Measurements from ENCODE around the gene RGCC.

The RGCC gene

DNA sequence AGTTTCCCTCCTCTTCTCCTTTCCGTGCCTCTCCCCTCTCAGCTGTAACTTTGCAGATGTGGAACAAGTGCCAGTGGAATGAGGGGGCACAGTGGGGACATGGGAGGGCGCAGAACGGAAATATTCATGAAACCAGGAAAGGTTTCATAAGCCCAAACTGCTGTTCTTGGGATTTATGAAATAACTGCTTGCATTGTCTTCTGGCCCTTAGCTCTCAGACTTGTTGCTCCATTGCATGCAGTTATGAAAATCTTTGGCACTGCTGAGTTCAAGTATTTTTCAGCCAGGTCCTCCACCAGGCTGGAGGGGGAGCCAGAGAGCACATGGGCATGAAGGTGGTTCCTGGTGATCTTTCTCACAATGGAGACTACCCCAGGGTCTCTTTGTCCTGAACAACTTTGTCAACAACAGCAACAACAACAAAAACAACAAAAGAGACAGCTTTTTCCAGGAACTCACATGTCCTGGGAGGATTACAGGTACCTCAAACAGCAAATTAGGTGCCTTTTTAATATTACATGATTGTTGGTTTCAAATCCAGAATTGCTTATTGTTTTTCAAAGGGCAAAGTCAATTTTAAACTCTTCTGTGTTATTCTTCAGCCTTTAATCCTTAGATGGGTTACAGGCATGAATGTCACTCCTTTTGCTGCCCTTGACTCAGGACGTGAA lies 1.5 kb downstream of the RGCC start:
- TF ChIP-seq EZH2 (IDR thresholded peaks at IDR 0.05), result no peak
- no peak for TF ChIP-seq FOXP2 (optimal IDR thresholded peaks at IDR 0.05; ENCODE audit: control extremely low read depth, extremely low read length, insufficient read depth)
- TF ChIP-seq POLR2AphosphoS5 (IDR thresholded peaks at IDR 0.05; ENCODE audit: borderline replicate concordance, low read depth, low read length), result no peak
- Histone ChIP-seq H3K4me3 (no peak overlapping the region), H3K9me3 (ENCODE audit: low read depth, low read length) (no peaks in the 10 kb centered on the region), H3K36me3 (ENCODE audit: insufficient read depth, low read length) (no peaks in the 10 kb centered on the region), H3K9ac (ENCODE audit: insufficient read length) (no peak overlapping the region), H3K27ac (no peak overlapping the region)
- no peak for DNase-seq (ENCODE audit: low read depth, low spot score)

DNA sequence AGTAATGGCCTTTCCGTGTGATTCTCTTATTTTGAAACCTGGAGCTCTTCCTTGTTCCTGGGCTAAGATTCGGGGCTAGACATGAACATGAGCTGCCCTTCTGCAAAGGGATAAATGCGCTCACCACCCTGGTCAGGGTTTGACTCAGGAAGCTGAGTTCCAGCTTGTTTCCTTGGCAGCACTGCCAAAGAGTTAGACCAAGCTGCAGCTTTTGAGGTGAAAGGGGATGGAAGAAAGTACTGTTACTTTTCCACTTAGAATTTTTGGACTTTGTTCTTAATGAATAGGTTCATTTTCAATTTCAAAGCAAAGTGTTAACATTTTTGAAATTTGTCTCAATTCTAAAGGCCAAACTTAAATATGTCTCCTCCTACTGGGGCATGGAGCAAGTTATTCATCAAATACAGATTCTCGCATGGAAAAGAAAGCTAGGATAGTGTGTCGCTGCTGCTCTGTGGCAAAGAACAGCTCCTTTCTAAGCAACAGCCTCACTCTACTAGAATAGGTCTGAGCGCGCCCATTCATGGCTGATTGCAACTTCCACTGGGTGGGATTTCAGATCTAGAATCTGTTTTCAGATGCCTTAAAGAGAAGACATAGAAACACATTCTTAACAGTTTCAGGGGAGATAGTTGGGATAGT lies 2.2 kb downstream of the RGCC start:
- H3K9ac ChIP-seq (ENCODE audit: insufficient read length), result no peak overlapping the region
- no peaks in the 10 kb centered on the region for H3K9me3 ChIP-seq (ENCODE audit: low read depth, low read length)
- DNase-seq (ENCODE audit: low read depth, low spot score), result no peak
- TF ChIP-seq POLR2AphosphoS5 (IDR thresholded peaks at IDR 0.05; ENCODE audit: borderline replicate concordance, low read depth, low read length) (no peak), EZH2 (IDR thresholded peaks at IDR 0.05) (no peak), FOXP2 (optimal IDR thresholded peaks at IDR 0.05; ENCODE audit: control extremely low read depth, extremely low read length, insufficient read depth) (no peak)
- H3K36me3 ChIP-seq (ENCODE audit: insufficient read depth, low read length), result no peaks in the 10 kb centered on the region
- H3K27ac ChIP-seq, result no peak overlapping the region
- H3K4me3 ChIP-seq, result no peak overlapping the region

DNA sequence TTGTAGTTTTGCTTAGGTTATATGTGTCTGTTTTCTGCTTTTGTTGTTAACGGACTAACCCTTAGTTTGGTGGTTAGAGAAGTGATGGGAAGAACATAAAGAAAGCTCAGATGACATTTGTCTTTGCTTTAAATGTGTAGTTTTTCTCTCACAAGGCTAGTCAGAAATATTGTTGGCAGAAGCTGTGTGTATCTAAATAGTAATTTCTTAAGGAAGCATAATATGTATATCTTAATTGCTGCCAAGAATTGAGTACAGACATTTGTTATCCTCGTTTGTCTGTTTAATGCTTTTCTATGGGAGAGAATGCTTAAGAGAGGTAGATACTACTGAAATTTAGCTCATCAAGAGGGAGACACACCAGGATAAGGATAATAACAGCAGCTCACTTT lies 2.7 kb downstream of the RGCC start:
- TF ChIP-seq FOXP2 (optimal IDR thresholded peaks at IDR 0.05; ENCODE audit: control extremely low read depth, extremely low read length, insufficient read depth), result no peak
- no peak for TF ChIP-seq EZH2 (IDR thresholded peaks at IDR 0.05)
- TF ChIP-seq POLR2AphosphoS5 (IDR thresholded peaks at IDR 0.05; ENCODE audit: borderline replicate concordance, low read depth, low read length), result no peak
- no peak for DNase-seq (ENCODE audit: low read depth, low spot score)
- no peak overlapping the region for H3K4me3 ChIP-seq
- H3K9me3 ChIP-seq (ENCODE audit: low read depth, low read length), result no peaks in the 10 kb centered on the region
- H3K9ac ChIP-seq (ENCODE audit: insufficient read length), result no peak overlapping the region
- no peaks in the 10 kb centered on the region for H3K36me3 ChIP-seq (ENCODE audit: insufficient read depth, low read length)
- no peak overlapping the region for H3K27ac ChIP-seq

DNA sequence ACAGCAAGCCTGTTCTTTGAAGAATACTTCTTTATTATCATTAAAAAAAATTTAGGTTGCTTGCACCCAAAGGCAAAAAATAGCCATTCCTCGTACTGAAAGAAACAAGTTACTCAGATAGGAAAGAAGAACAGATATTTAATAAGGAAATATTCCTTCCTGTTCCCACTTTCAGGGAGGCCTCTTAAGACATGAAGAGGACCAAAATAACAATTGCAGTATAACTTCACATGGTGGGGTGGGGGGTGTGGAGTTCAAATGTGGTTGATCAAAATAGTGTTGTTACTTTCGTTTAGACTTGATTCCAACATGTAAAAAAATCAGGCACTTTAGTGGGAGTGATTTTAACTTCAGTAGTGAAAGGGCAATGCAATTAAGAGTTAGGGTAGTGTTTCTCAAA lies 3.6 kb downstream of the RGCC start:
- Histone ChIP-seq H3K36me3 (ENCODE audit: insufficient read depth, low read length) (no peaks in the 10 kb centered on the region), H3K9ac (ENCODE audit: insufficient read length) (no peak overlapping the region), H3K27ac (no peak overlapping the region), H3K9me3 (ENCODE audit: low read depth, low read length) (no peaks in the 10 kb centered on the region), H3K4me3 (no peak overlapping the region)
- TF ChIP-seq FOXP2 (optimal IDR thresholded peaks at IDR 0.05; ENCODE audit: control extremely low read depth, extremely low read length, insufficient read depth) (no peak), POLR2AphosphoS5 (IDR thresholded peaks at IDR 0.05; ENCODE audit: borderline replicate concordance, low read depth, low read length) (no peak), EZH2 (IDR thresholded peaks at IDR 0.05) (no peak)
- no peak for DNase-seq (ENCODE audit: low read depth, low spot score)

DNA sequence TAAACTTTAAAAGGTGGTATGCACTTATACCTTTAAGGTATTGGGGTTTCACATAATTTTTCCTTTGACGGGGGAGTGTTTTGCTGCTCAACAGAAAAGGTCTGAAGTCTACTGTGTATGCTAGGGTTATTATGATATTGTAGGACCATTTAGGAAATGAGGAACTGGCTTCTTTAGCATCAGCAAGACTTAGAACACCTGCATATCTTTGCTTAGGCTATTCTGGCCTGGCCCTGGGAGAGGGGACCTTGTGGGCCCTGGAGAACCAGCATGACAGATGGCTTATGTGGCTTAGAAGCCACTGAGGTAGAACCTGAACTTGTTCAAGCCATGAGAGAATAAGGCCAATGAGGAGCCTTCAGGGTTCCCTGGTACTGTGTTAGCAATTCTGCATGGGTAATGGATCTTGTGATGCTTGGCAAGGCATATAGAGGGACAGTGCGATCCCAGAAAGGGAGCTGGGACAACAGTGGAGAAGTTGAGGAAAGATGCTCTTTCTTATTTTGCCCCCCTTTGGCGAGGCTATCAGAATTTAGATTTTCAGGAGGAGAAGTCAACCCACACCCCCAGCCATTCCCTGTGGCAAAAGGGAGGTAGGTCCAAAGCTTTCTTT lies 4.3 kb downstream of the RGCC start:
- H3K36me3 ChIP-seq (ENCODE audit: insufficient read depth, low read length), result no peaks in the 10 kb centered on the region
- no peak overlapping the region for H3K4me3 ChIP-seq
- no peak overlapping the region for H3K9ac ChIP-seq (ENCODE audit: insufficient read length)
- no peaks in the 10 kb centered on the region for H3K9me3 ChIP-seq (ENCODE audit: low read depth, low read length)
- no peak for TF ChIP-seq FOXP2 (optimal IDR thresholded peaks at IDR 0.05; ENCODE audit: control extremely low read depth, extremely low read length, insufficient read depth)
- no peak for TF ChIP-seq EZH2 (IDR thresholded peaks at IDR 0.05)
- no peak for TF ChIP-seq POLR2AphosphoS5 (IDR thresholded peaks at IDR 0.05; ENCODE audit: borderline replicate concordance, low read depth, low read length)
- H3K27ac ChIP-seq, result no peak overlapping the region
- no peak for DNase-seq (ENCODE audit: low read depth, low spot score)

DNA sequence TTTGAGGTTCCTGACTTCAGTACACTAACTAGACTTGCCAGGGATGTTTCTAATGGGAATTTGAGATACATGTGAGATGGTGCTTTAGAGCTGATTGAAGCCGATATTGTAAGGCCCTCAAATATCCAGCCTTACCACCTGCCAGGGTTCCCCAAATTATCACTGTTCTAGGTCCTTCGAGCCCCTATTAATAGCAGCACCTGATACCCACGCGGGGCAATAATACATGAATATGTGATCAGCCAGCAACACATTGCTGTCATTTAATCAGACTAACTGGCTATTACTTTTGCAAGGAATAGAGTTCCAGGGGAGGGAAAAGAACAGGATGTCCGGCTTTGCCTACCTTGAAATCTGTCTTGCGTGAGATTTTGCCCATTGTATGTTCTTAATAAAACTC lies 5.1 kb downstream of the RGCC start:
- no peak overlapping the region for H3K9ac ChIP-seq (ENCODE audit: insufficient read length)
- no peak overlapping the region for H3K27ac ChIP-seq
- TF ChIP-seq EZH2 (IDR thresholded peaks at IDR 0.05), result no peak
- TF ChIP-seq FOXP2 (optimal IDR thresholded peaks at IDR 0.05; ENCODE audit: control extremely low read depth, extremely low read length, insufficient read depth), result no peak
- no peak for TF ChIP-seq POLR2AphosphoS5 (IDR thresholded peaks at IDR 0.05; ENCODE audit: borderline replicate concordance, low read depth, low read length)
- DNase-seq (ENCODE audit: low read depth, low spot score), result no peak
- H3K9me3 ChIP-seq (ENCODE audit: low read depth, low read length), result no peaks in the 10 kb centered on the region
- H3K4me3 ChIP-seq, result no peak overlapping the region
- no peaks in the 10 kb centered on the region for H3K36me3 ChIP-seq (ENCODE audit: insufficient read depth, low read length)

DNA sequence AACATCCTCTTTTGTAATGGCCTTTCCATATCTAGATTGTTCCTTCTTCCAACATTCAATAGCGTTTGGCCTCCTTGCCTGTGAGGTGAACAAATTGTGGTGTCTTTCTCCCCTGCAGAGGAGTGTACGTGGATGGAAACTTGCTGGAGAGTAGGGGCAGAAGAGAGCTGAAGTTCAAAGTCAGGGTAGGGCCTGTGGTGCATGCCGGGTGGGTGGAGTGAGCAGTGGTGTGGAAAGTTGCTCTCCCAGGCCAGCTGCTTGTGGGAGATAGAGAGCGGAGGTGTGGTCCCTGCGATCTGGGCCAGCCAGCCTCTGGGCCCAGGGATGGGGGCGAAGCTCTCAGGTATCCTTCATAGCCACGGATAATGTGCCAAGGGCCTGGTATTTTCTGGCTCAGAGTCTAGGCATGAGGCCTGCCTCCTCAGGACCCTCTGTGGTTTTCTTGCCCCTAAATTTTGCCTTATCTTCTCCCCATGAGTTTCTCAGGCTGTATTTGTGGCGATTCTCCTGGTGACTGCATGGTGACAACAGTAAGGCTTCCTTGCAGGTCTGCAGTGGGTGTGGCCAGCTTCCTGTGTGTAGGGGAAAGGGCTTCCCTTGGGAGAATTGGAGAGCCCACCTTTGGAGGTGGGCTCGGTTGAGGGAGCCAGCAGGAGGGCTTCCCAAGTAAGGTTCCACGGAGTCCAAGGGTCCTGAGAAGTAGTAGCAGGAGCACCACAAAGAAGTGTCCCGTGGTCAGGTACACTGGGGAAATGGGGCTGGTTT lies 6.7 kb downstream of the RGCC start:
- Histone ChIP-seq H3K9ac (ENCODE audit: insufficient read length) (no peak overlapping the region), H3K4me3 (no peak overlapping the region), H3K36me3 (ENCODE audit: insufficient read depth, low read length) (no peaks in the 10 kb centered on the region), H3K27ac (no peak overlapping the region), H3K9me3 (ENCODE audit: low read depth, low read length) (no peaks in the 10 kb centered on the region)
- DNase-seq (ENCODE audit: low read depth, low spot score), result no peak
- TF ChIP-seq POLR2AphosphoS5 (IDR thresholded peaks at IDR 0.05; ENCODE audit: borderline replicate concordance, low read depth, low read length), result no peak
- no peak for TF ChIP-seq EZH2 (IDR thresholded peaks at IDR 0.05)
- TF ChIP-seq FOXP2 (optimal IDR thresholded peaks at IDR 0.05; ENCODE audit: control extremely low read depth, extremely low read length, insufficient read depth), result no peak

DNA sequence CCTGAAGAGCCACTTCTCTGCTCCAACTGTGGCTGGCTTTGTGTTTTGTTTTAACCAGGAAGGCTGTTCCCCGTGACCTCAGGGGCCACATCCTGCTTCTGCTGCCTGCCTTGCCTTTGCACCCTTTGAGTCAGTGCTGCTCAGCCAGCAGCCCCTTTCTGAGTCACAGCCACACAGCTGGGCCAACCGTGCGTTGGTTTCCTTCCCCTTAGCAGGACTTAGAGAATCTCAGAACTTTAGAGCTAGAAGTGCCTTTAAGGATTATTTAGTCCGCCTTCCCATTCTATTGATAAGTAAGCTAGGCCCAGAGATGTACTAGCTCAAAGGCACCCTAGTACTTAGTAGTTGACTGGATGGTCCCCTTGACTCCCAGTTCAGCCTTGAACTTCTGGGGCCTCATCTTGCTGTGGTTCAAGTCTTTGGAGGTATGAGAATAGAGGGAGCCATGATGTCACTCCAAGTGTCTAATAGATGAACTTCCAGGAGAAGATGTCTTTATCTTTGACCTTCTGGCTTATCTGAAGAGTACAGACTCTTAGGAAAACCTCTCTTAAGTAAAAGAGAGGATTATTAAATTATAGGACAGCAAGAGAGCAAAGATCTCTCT lies 8.0 kb downstream of the RGCC start:
- no peak for TF ChIP-seq EZH2 (IDR thresholded peaks at IDR 0.05)
- no peak for TF ChIP-seq POLR2AphosphoS5 (IDR thresholded peaks at IDR 0.05; ENCODE audit: borderline replicate concordance, low read depth, low read length)
- TF ChIP-seq FOXP2 (optimal IDR thresholded peaks at IDR 0.05; ENCODE audit: control extremely low read depth, extremely low read length, insufficient read depth), result no peak
- no peak for DNase-seq (ENCODE audit: low read depth, low spot score)
- no peak overlapping the region for H3K9ac ChIP-seq (ENCODE audit: insufficient read length)
- no peak overlapping the region for H3K27ac ChIP-seq
- H3K4me3 ChIP-seq, result no peak overlapping the region
- no peaks in the 10 kb centered on the region for H3K36me3 ChIP-seq (ENCODE audit: insufficient read depth, low read length)
- no peaks in the 10 kb centered on the region for H3K9me3 ChIP-seq (ENCODE audit: low read depth, low read length)

All from SK-N-MC (cell line).